AG09309 (cell line): ENCODE results near the gene GTF2A1.
"Not testable (repeated sequence)": the region's sequence is repeated elsewhere in the genome, so short reads cannot be mapped to it uniquely, and the experiment has no call there.

Experiments used
- DNase-seq: peaks from one replicate; pipeline ENCODE4 v3.0.0-alpha.2; 2010; ENCODE audit warnings: low read depth
- H3K4me3 ChIP-seq: 2 replicates; pipeline ENCODE4 v1.5.1; 2011; ENCODE audit warnings: mild to moderate bottlenecking, low read depth, low read length, moderate library complexity; ENCODE audit not compliant: control insufficient read depth
- CTCF ChIP-seq: IDR thresholded peaks from 2 replicates; pipeline ENCODE4 v1.5.1; 2011; ENCODE audit warnings: mild to moderate bottlenecking, low read depth, low read length, inconsistent platforms; ENCODE audit not compliant: insufficient read depth, control insufficient read depth; ENCODE audit errors: missing control alignments

GTF2A1 gene

GRCh38 chr14:81246461-81247270 is 25.9 kb upstream of the GTF2A1 start:
- DNase-seq = no peak
- TF ChIP-seq CTCF = no peak

GRCh38 chr14:81245771-81246170 is 25.0 kb upstream of the GTF2A1 start:
- DNase-seq = no peak
- TF ChIP-seq CTCF = no peak
- no peak overlapping the region for H3K4me3 ChIP-seq

More at GRCh38 chr14:81246461-81247270, 25.9 kb upstream of the GTF2A1 start:
- no peak overlapping the region for H3K4me3 ChIP-seq

- H3K4me3 ChIP-seq, DNase-seq: not testable (repeated sequence)
Measured at GRCh38 chr14:81244431-81244830, 23.7 kb upstream of the GTF2A1 start.

GRCh38 chr14:81243499-81243898 is 22.7 kb upstream of the GTF2A1 start:
- no peak overlapping the region for H3K4me3 ChIP-seq
- no peak for TF ChIP-seq CTCF
- DNase-seq = no peak

- not testable (repeated sequence) for H3K4me3 ChIP-seq, DNase-seq
Measured at GRCh38 chr14:81236849-81237248, 16.1 kb upstream of the GTF2A1 start.

GRCh38 chr14:81236138-81236537 is 15.4 kb upstream of the GTF2A1 start:
- DNase-seq = no peak
- no peak for TF ChIP-seq CTCF
- no peak overlapping the region for H3K4me3 ChIP-seq

GRCh38 chr14:81235096-81235495 is 14.3 kb upstream of the GTF2A1 start:
- H3K4me3 ChIP-seq = no peak overlapping the region
- TF ChIP-seq CTCF = no peak
- DNase-seq = no peak

- no peak for TF ChIP-seq CTCF
- DNase-seq = no peak
- H3K4me3 ChIP-seq = no peak overlapping the region
Measured at GRCh38 chr14:81234278-81234677, 13.5 kb upstream of the GTF2A1 start.
